Measurements from ENCODE around the gene PLCG2.

PLCG2 gene

DNA sequence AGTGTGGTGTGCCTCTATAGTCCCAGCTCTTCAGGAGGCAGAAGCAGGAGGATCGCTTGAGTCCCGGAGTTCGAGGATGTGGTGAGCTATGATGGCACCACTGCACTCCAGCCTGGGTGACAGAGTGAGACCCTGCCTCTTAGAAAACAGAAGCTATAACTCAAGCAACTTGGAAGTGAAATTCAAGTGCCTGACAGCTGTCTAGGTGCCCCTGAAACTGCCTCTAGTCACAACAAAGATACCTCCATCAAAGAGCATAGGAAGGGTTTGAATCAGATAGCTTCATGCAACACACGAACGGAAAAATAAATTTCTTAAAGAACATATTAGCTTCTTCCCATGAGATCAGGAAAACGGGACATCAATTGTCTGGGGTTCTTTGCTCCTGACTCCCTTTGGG lies 860 bp upstream of the PLCG2 start:
- in situ Hi-C loops (cut with HindIII; ENCODE audit: low sequenced_read_pairs): no loop called here
- no peak for DNase-seq (ENCODE audit: low read depth)
- H3K4me3 ChIP-seq (ENCODE audit: low read depth, low read length): no peak overlapping the region
- TF ChIP-seq, protein P1, sequence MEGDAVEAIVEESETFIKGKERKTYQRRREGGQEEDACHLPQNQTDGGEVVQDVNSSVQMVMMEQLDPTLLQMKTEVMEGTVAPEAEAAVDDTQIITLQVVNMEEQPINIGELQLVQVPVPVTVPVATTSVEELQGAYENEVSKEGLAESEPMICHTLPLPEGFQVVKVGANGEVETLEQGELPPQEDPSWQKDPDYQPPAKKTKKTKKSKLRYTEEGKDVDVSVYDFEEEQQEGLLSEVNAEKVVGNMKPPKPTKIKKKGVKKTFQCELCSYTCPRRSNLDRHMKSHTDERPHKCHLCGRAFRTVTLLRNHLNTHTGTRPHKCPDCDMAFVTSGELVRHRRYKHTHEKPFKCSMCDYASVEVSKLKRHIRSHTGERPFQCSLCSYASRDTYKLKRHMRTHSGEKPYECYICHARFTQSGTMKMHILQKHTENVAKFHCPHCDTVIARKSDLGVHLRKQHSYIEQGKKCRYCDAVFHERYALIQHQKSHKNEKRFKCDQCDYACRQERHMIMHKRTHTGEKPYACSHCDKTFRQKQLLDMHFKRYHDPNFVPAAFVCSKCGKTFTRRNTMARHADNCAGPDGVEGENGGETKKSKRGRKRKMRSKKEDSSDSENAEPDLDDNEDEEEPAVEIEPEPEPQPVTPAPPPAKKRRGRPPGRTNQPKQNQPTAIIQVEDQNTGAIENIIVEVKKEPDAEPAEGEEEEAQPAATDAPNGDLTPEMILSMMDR (IDR thresholded peaks at IDR 0.05; ENCODE audit: low read depth, low read length, missing control alignments): no peak

DNA sequence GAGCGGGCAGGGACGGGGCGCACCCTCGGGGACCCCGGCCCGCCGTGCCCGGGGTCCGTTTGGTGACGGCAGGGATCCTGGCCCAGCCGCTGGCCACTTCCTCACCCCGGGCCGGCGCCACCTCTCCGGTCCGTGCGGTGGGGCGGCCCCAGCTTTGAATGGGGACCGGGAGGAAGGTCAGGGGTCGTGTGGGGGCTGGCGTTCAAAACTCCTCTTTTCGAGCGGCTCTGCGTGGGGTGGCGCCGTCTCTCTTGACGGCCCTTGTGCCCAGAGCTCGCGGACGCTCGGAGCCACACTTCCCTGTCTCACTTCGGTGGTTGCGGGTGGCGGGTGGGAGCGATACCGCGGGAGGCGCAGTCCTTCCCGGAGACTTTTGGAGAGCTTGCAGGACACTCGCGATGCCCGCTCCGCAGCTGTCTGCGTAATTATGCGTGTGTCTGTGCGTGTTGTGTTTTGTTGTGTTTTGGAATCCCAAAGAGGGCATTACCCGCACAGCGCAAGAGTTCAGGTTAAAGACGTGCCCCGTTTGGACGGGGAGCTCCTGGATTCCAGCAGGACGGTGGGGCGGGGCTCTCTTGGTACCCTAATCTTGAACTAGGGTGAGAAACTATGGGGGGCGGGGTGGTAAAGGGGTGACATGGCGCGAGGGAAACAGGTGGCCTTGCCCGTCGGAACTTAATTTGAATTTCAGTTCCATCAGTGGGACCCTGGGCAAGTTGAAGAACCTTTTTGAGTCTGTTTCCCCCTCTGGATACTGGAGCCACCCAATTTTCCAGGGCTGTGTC lies 637 bp downstream of the PLCG2 start:
- H3K4me3 ChIP-seq (ENCODE audit: low read depth, low read length): peak overlapping the region; percentile 47
- no peak for DNase-seq (ENCODE audit: low read depth)
- TF ChIP-seq, protein P1 (IDR thresholded peaks at IDR 0.05; ENCODE audit: low read depth, low read length, missing control alignments): no peak
- in situ Hi-C loops (cut with HindIII; ENCODE audit: low sequenced_read_pairs): no loop called here

DNA sequence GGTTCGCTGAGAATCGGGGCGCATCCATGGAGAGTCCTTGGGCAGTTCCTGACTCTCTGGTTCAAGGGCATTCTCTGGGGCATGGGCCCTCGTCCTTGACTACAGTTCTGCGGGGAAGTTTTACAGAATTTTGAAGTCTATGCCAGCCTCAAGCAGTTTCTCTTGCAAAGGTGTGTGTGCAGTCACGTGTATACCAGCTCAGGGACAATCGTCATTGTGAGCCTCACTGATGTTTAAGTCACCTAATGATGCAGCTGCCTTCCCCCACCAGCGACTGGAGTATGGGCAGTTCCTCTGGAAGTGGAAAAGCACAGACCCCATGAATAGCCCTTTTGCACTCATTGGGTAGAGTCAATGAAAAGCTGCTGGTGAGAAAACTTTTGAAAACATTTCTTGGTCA lies 1.3 kb downstream of the PLCG2 start:
- TF ChIP-seq, protein P1 (IDR thresholded peaks at IDR 0.05; ENCODE audit: low read depth, low read length, missing control alignments): no peak
- no peak for DNase-seq (ENCODE audit: low read depth)
- H3K4me3 ChIP-seq (ENCODE audit: low read depth, low read length): no peak overlapping the region
- in situ Hi-C loops (cut with HindIII; ENCODE audit: low sequenced_read_pairs): no loop called here

DNA sequence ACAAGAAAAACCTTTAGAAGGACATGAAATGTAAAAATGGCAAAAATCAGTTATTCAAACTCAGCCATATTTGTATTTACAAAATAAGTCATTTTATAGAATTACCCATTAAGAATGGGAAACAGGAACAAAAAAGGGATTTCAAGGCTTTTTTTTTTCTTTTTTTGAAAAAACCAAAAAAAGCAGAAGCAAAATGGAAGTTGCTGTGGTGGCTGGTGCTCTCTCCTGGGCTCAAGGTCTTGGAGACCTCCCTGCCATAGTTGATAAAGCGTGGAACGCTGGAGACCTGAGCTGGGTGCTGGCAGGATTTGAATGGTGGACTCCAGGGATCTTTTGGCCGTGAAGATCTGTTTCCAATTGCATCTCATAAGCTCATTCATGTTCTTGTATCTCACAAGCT lies 3.1 kb downstream of the PLCG2 start:
- no peak for DNase-seq (ENCODE audit: low read depth)
- TF ChIP-seq, protein P1 (IDR thresholded peaks at IDR 0.05; ENCODE audit: low read depth, low read length, missing control alignments): no peak
- no peak overlapping the region for H3K4me3 ChIP-seq (ENCODE audit: low read depth, low read length)
- in situ Hi-C loops (cut with HindIII; ENCODE audit: low sequenced_read_pairs): no loop called here

DNA sequence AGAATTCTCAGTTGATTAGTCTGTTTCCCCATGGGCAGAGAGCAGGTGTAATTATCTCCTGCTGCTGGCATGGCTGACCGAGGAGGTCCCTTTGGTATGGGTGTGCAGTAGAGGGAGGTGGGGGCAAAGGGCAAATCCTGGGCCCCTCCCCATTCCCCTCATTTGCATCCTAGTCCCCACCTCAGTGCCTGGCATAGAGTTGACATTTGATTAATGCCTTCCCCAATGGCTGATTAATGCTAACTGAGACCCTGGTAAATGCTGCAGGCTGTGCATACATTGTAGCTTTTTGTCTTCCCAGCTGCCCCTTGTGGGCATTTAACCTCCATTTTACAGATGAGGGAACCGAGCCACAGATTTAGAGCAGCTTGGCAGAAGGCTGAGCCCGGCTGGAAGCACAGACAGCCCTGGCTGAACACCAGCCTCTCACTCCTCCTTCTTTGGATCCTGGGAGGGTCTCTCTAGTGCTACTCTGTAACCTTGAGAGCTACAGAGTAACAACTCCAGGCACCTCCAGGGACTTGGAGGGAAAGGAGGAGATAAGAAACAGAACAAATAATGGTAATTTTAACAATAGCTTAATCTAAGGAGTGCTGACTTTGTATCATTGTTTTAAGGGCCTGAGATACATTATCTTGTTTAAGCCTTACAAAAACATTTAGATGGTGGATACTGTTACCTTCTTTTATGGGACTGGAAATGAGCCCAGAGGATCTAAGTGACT lies 5.1 kb downstream of the PLCG2 start:
- in situ Hi-C loops (cut with HindIII; ENCODE audit: low sequenced_read_pairs): no loop called here
- H3K4me3 ChIP-seq (ENCODE audit: low read depth, low read length): no peak overlapping the region
- TF ChIP-seq, protein P1 (IDR thresholded peaks at IDR 0.05; ENCODE audit: low read depth, low read length, missing control alignments): no peak
- no peak for DNase-seq (ENCODE audit: low read depth)

DNA sequence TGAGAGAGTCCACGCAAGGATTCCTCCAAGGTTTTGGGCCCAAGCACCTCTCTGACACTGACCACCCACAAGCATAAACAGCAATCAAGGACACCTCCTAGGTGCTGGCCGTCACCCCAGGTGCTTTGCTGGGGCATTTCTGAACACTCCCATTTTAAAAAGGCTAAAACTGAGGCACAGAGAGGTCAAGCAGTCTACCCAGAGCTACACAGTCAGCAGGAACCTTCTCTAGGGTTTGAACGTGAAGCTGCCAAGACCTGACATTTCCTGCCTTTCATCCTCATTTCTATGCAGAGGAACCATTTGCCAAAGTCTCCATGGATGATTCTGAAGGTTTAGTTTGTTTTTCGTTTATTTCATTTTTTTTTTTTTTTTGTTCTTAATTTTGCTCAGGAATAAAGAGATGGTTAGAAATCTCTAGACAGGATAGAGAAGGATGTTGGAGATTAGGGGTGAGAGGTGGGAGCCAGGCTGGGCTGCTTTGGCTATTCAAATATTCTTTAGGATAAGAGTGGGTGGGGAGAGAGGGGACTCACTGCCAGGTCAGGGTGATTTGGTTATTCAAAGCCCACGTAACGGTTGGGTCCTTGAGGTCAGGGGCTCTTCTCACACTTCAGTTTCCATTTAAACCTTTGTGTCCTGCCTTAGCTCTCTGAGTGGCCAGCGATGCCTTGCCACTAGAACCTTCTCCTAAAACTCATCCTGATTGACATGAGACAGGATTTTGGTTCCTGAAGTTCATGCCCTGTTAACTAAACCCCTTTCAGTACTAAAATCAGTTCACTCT lies 6.2 kb downstream of the PLCG2 start:
- no peak overlapping the region for H3K4me3 ChIP-seq (ENCODE audit: low read depth, low read length)
- in situ Hi-C loops (cut with HindIII; ENCODE audit: low sequenced_read_pairs): no loop called here
- TF ChIP-seq, protein P1 (IDR thresholded peaks at IDR 0.05; ENCODE audit: low read depth, low read length, missing control alignments): no peak
- DNase-seq (ENCODE audit: low read depth): no peak
